ENCODE measurements around the gene PLIN5. TPM values are rescaled to one million over a fixed set of nuclear protein-coding genes. Genes with fewer than 3 reads are reported as not detected.

PLIN5 gene
- total and polyA plus RNA-seq, 7 donors: 0.69 to 10.0 (median 3.0) TPM

DNA sequence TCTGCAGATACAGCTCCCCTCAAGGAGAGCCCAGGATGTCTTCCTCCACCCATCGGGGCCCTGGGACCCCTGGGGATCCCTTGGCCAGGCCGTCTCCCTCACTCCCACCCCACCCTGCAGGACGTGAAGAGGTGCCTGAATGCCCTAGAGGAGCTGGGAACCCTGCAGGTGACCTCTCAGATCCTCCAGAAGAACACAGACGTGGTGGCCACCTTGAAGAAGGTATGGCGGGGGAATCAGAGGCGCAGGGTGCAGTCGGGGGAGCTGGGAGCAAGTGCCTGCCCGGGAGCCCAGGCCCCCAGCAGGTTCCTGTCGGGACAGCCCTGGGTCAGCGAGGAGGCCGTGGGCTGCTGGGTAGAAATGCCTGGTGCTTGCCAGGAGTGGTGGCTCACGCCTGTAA lies 36.3 kb downstream of the PLIN5 start:
- no peak for DNase-seq

DNA sequence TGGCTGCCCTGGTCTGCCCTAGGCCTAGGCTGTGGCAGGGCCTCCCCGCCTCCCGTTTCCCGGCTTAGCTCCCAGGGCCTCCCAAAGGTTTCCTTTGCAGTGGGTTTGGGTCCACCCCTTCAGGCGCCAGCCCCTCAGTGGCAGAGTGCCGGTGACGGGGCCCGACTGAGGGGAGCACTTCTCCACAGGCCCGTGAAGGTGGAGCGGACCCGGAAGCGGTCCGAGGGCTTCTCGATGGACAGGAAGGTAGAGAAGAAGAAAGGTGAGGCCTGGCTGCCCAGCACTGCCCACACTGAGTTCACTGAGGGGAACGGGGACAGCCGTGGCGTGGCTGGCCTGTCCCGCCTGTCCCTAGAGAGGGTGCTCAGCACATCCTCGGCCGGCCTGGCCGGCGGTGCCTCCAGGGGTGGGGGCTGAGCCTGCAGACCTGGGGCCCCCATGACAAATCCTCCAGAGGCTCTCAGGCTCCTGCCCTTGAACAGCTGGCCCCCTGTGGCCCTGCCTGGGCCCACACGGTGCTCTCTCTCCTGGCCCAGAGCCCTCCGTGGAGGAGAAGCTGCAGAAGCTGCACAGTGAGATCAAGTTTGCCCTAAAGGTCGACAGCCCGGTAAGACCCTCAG lies 37.1 kb downstream of the PLIN5 start:
- H3K9me3 ChIP-seq: no peaks in the 10 kb centered on the region
- no peaks in the 10 kb centered on the region for H3K27me3 ChIP-seq
- H3K4me3 ChIP-seq: no peak overlapping the region
- intact Hi-C loops (cut with DNase I): no loop called here
- H3K36me3 ChIP-seq: peaks cover 32 to 92% (median 55%) of the 10 kb centered on the region in 4 donors
- TF ChIP-seq EP300 (IDR thresholded peaks at IDR 0.05) (no peak), POLR2AphosphoS5 (IDR thresholded peaks at IDR 0.05) (no peak), POLR2A (IDR thresholded peaks at IDR 0.05) (no peak)
- TF ChIP-seq, protein P1, sequence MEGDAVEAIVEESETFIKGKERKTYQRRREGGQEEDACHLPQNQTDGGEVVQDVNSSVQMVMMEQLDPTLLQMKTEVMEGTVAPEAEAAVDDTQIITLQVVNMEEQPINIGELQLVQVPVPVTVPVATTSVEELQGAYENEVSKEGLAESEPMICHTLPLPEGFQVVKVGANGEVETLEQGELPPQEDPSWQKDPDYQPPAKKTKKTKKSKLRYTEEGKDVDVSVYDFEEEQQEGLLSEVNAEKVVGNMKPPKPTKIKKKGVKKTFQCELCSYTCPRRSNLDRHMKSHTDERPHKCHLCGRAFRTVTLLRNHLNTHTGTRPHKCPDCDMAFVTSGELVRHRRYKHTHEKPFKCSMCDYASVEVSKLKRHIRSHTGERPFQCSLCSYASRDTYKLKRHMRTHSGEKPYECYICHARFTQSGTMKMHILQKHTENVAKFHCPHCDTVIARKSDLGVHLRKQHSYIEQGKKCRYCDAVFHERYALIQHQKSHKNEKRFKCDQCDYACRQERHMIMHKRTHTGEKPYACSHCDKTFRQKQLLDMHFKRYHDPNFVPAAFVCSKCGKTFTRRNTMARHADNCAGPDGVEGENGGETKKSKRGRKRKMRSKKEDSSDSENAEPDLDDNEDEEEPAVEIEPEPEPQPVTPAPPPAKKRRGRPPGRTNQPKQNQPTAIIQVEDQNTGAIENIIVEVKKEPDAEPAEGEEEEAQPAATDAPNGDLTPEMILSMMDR (IDR thresholded peaks at IDR 0.05): no peak
- peaks cover 0 to 4% (median 0%) of the 10 kb centered on the region in 4 donors for H3K4me1 ChIP-seq
- no peak for DNase-seq
- H3K27ac ChIP-seq: no peak overlapping the region
- WGBS, 2 donors: 93 to 95% methylated on average over 25 of the region's 25 CpGs

More for the DNA sequence above, 36.3 kb downstream of the PLIN5 start:
- Histone ChIP-seq H3K27me3 (no peaks in the 10 kb centered on the region), H3K4me1 (peaks cover 0 to 4% (median 0%) of the 10 kb centered on the region in 4 donors), H3K4me3 (no peak overlapping the region), H3K27ac (no peak overlapping the region), H3K36me3 (peaks cover 25 to 92% (median 59%) of the 10 kb centered on the region in 4 donors), H3K9me3 (no peaks in the 10 kb centered on the region)
- WGBS, 2 donors: 96 to 98% methylated on average over 12 of the region's 12 CpGs
- no peak for TF ChIP-seq POLR2AphosphoS5 (IDR thresholded peaks at IDR 0.05)
- TF ChIP-seq, protein P1 (IDR thresholded peaks at IDR 0.05): no peak
- TF ChIP-seq EP300 (IDR thresholded peaks at IDR 0.05): no peak
- no peak for TF ChIP-seq POLR2A (IDR thresholded peaks at IDR 0.05)
- intact Hi-C loops (cut with DNase I): no loop called here

DNA sequence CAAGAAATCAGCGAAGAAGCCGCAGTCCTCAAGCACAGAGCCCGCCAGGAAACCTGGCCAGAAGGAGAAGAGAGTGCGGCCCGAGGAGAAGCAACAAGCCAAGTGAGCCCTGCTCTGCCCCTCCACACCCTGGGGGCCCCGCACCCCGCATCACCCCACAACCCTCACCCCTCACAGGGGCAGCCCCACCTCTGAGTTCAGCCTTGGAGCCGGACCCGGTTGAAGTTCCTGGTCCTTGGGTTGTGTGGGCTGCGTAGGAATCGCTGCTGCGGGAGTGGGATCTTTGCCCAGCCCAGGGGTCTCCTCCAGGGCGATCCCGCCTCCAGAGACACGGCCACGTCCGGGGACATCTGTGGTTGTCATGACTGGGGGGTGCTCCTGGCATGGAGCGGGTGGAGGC lies 38.7 kb downstream of the PLIN5 start:
- no peak overlapping the region for H3K27ac ChIP-seq
- 90% methylated on average over 18 of the region's 18 CpGs for WGBS, 2 donors
- H3K4me3 ChIP-seq: no peak overlapping the region
- DNase-seq: no peak
- H3K36me3 ChIP-seq: peaks cover 39 to 88% (median 53%) of the 10 kb centered on the region in 4 donors
- no peaks in the 10 kb centered on the region for H3K9me3 ChIP-seq
- no peaks in the 10 kb centered on the region for H3K27me3 ChIP-seq
- intact Hi-C loops (cut with DNase I): no loop called here
- no peaks in the 10 kb centered on the region for H3K4me1 ChIP-seq
- TF ChIP-seq, protein P1 (IDR thresholded peaks at IDR 0.05): no peak

DNA sequence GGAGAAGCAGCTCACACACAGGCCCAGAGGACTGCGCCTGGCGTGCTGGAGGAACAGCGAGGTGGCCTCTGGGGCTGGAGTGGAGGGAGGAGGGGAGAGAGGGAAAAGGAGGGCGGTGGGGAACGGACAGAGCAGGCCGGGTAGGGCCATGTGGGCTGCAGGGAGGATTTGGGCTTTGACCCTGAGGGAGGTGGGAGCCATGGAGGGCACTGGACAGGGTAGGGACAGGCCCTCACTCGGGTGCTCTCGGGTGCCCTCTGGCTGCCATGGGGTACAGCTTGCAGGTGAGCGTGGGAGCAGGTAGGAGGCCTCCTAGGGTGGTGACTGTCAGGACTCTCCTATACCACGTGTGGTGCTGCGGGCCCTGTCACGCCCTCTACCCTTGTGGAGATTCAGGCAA lies 39.6 kb downstream of the PLIN5 start:
- H3K27ac ChIP-seq: no peak overlapping the region
- no peaks in the 10 kb centered on the region for H3K4me1 ChIP-seq
- H3K4me3 ChIP-seq: no peak overlapping the region
- no peaks in the 10 kb centered on the region for H3K27me3 ChIP-seq
- DNase-seq: no peak
- WGBS, 2 donors: 68 to 86% methylated on average over 12 of the region's 12 CpGs
- H3K36me3 ChIP-seq: peaks cover 39 to 88% (median 51%) of the 10 kb centered on the region in 4 donors
- TF ChIP-seq, protein P1 (IDR thresholded peaks at IDR 0.05): no peak
- no peak for TF ChIP-seq POLR2A (IDR thresholded peaks at IDR 0.05)
- no peaks in the 10 kb centered on the region for H3K9me3 ChIP-seq
- intact Hi-C loops (cut with DNase I): no loop called here

DNA sequence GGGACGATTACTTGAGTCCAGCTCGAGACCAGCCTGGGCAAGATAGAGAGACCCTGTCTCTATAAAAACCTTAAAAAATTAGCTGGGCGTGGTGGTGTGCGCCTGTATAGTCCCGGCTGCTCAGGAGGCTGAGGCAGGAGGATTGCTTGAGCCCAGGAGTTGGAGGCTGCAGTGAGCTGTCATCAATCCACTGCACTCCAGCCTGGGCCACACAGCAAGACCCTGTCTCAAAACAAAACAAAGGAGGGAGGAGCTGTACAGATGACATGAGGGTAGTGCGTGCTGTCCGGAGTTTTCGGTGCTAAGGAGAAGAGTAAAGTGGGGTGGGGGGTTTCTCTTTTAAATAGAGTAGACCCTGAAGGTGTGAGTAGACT lies 40.3 kb downstream of the PLIN5 start:
- no peak for DNase-seq
- Histone ChIP-seq H3K27me3 (no peaks in the 10 kb centered on the region), H3K36me3 (peaks cover 39 to 91% (median 56%) of the 10 kb centered on the region in 4 donors), H3K4me3 (no peak overlapping the region), H3K4me1 (no peaks in the 10 kb centered on the region), H3K9me3 (no peaks in the 10 kb centered on the region), H3K27ac (no peak overlapping the region)
- 95 to 97% methylated on average over 8 of the region's 8 CpGs for WGBS, 2 donors
- intact Hi-C loops (cut with DNase I): no loop called here
- no peak for TF ChIP-seq POLR2AphosphoS5 (IDR thresholded peaks at IDR 0.05)
- TF ChIP-seq, protein P1 (IDR thresholded peaks at IDR 0.05): no peak
- TF ChIP-seq EP300 (IDR thresholded peaks at IDR 0.05): no peak
- TF ChIP-seq POLR2A (IDR thresholded peaks at IDR 0.05): no peak
